MM.1S (cell line): ENCODE results near the gene HNRNPDL.

ENCODE experiments used
- DNase-seq: peaks from one replicate; pipeline ENCODE4 v3.0.0-alpha.2; 2015
- H2AFZ ChIP-seq: fragments of 300-600 bp; sonication (generic); 2 replicates; pipeline ENCODE4 v1.6.0; 2016; ENCODE audit warnings: antibody characterized with exemption, low read length
- H3F3A ChIP-seq: fragments of 300-600 bp; sonication (generic); 2 replicates; pipeline ENCODE4 v1.6.1; 2016; ENCODE audit warnings: mild to moderate bottlenecking, antibody characterized with exemption, low read length, moderate library complexity, mixed read lengths; ENCODE audit not compliant: insufficient read depth
- H3K27ac ChIP-seq: fragments of 300-600 bp; sonication (generic); 2 replicates; pipeline ENCODE4 v1.5.1; 2016; ENCODE audit warnings: mild to moderate bottlenecking, low read length
- H3K27me3 ChIP-seq: fragments of 300-600 bp; sonication (generic); replicated peaks from 2 replicates; pipeline ENCODE4 v1.6.0; 2016; ENCODE audit warnings: low read length; ENCODE audit not compliant: insufficient read depth
- H3K36me3 ChIP-seq: fragments of 300-600 bp; sonication (generic); replicated peaks from 2 replicates; pipeline ENCODE4 v1.6.1; 2016; ENCODE audit warnings: mild to moderate bottlenecking, low read length, mixed read lengths; ENCODE audit not compliant: insufficient read depth
- H3K4me1 ChIP-seq: fragments of 300-600 bp; sonication (generic); 2 replicates; pipeline ENCODE4 v1.6.1; 2016; ENCODE audit warnings: low read length, mixed read lengths
- H3K4me2 ChIP-seq: fragments of 300-600 bp; sonication (generic); 2 replicates; pipeline ENCODE4 v1.6.0; 2016; ENCODE audit warnings: low read depth, low read length
- H3K4me3 ChIP-seq: fragments of 300-600 bp; sonication (generic); 2 replicates; pipeline ENCODE4 v1.5.1; 2016; ENCODE audit warnings: low read length, mixed read lengths
- H3K79me2 ChIP-seq: fragments of 300-600 bp; sonication (generic); 2 replicates; pipeline ENCODE4 v1.6.1; 2016; ENCODE audit warnings: mixed run types, low read length, mixed read lengths
- H3K9ac ChIP-seq: fragments of 300-600 bp; sonication (generic); 2 replicates; pipeline ENCODE4 v1.6.1; 2016; ENCODE audit warnings: low read length, mixed read lengths
- H3K9me2 ChIP-seq: fragments of 300-600 bp; sonication (generic); replicated peaks from 2 replicates; pipeline ENCODE4 v1.6.1; 2016; ENCODE audit warnings: mild to moderate bottlenecking, low read length, mixed read lengths; ENCODE audit not compliant: insufficient read depth
- H3K9me3 ChIP-seq: fragments of 300-600 bp; sonication (generic); replicated peaks from 2 replicates; pipeline ENCODE4 v1.6.1; 2016; ENCODE audit warnings: mild to moderate bottlenecking, low read length, mixed read lengths; ENCODE audit not compliant: insufficient read depth
- H4K20me1 ChIP-seq: fragments of 300-600 bp; sonication (generic); 2 replicates; pipeline ENCODE4 v1.6.1; 2016; ENCODE audit warnings: mild to moderate bottlenecking, low read length, moderate library complexity, mixed read lengths; ENCODE audit not compliant: insufficient read depth
- EZH2 ChIP-seq: fragments of 300-600 bp; sonication (generic); optimal IDR thresholded peaks from 2 replicates; pipeline ENCODE3; 2017; ENCODE audit warnings: low read depth, mild to moderate bottlenecking, antibody characterized with exemption, low read length, mixed read lengths
- EZH2phosphoT487 ChIP-seq: fragments of 300-600 bp; sonication (generic); IDR thresholded peaks from 2 replicates; pipeline ENCODE4 v1.6.1; 2018; ENCODE audit warnings: antibody characterized with exemption, low read length
- TF ChIP-seq, protein P1 (sequence below): fragments of 300-600 bp; sonication (generic); IDR thresholded peaks from 2 replicates; pipeline ENCODE4 v1.5.1; 2016; ENCODE audit warnings: antibody characterized with exemption, low read length, mixed read lengths

The HNRNPDL gene

DNA sequence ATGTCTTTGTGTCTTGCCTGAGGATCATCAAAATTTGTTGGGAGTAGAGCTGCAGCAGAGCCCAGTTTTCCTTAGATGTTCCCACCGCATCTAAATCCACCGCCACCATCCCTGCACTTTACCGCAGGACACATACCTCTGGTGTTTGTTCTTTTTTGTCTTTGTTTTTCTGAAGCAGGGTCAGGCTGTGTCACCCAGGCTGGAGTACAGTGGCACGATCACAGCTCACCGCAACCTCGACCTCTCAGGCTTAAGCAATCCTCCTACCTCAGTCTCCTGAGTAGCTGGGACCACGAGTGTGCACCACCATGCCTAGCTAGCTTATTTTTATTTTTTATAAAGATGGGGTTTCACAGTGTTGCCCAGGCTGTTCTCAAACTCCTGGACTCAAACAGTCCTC lies 4.7 kb upstream of the HNRNPDL start:
- Histone ChIP-seq H3K4me3 (no peak overlapping the region), H3K9me2 (no peaks in the 10 kb centered on the region), H3K9ac (no peak overlapping the region), H3K27me3 (no peaks in the 10 kb centered on the region), H3K9me3 (no peaks in the 10 kb centered on the region), H3K27ac (no peak overlapping the region), H3K4me1 (peaks cover 6% of the 10 kb centered on the region; the same call in 1 of the 2 replicates), H3K4me2 (no peak overlapping the region), H3F3A (peaks cover 7% of the 10 kb centered on the region; the same call in 1 of the 2 replicates), H3K36me3 (peaks cover 4% of the 10 kb centered on the region; the same call in 1 of the 2 replicates), H3K79me2 (peaks cover 95% of the 10 kb centered on the region), H4K20me1 (peaks cover 40% of the 10 kb centered on the region), H2AFZ (no peak overlapping the region)
- DNase-seq, result no peak
- TF ChIP-seq, protein P1, sequence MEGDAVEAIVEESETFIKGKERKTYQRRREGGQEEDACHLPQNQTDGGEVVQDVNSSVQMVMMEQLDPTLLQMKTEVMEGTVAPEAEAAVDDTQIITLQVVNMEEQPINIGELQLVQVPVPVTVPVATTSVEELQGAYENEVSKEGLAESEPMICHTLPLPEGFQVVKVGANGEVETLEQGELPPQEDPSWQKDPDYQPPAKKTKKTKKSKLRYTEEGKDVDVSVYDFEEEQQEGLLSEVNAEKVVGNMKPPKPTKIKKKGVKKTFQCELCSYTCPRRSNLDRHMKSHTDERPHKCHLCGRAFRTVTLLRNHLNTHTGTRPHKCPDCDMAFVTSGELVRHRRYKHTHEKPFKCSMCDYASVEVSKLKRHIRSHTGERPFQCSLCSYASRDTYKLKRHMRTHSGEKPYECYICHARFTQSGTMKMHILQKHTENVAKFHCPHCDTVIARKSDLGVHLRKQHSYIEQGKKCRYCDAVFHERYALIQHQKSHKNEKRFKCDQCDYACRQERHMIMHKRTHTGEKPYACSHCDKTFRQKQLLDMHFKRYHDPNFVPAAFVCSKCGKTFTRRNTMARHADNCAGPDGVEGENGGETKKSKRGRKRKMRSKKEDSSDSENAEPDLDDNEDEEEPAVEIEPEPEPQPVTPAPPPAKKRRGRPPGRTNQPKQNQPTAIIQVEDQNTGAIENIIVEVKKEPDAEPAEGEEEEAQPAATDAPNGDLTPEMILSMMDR, result no peak
- TF ChIP-seq EZH2 (no peak), EZH2phosphoT487 (no peak)

DNA sequence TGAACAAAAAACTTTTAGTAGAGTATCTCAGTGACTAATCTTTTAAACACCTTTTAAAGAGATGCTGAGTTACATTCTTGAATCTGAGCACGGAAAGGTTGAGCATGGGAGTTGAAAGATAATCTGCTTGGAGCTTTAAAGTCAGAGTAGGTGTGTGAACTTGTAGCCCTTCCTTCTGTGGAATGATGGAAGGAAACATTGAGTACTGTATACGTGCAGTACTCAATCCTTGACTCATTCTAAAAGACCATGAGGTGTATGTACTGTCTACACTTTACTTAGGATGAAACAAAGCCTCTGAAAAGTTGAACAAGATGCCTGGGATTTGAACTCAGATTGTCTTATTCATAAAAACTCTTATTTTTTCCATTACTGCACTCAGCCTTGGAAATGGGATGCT lies 3.5 kb upstream of the HNRNPDL start:
- Histone ChIP-seq H3K4me2 (no peak overlapping the region), H3K27ac (no peak overlapping the region), H3K4me1 (peaks cover 6% of the 10 kb centered on the region; the same call in 1 of the 2 replicates), H3K4me3 (no peak overlapping the region), H3K36me3 (peaks cover 2% of the 10 kb centered on the region; the same call in 1 of the 2 replicates), H3K9me3 (no peaks in the 10 kb centered on the region), H3F3A (peaks cover 12% of the 10 kb centered on the region; the same call in 1 of the 2 replicates), H2AFZ (no peak overlapping the region), H3K9me2 (no peaks in the 10 kb centered on the region), H4K20me1 (peaks cover 32% of the 10 kb centered on the region), H3K9ac (no peak overlapping the region), H3K27me3 (no peaks in the 10 kb centered on the region), H3K79me2 (peaks cover 91% of the 10 kb centered on the region)
- TF ChIP-seq EZH2phosphoT487 (no peak), EZH2 (no peak)
- TF ChIP-seq, protein P1, result no peak
- DNase-seq, result no peak

DNA sequence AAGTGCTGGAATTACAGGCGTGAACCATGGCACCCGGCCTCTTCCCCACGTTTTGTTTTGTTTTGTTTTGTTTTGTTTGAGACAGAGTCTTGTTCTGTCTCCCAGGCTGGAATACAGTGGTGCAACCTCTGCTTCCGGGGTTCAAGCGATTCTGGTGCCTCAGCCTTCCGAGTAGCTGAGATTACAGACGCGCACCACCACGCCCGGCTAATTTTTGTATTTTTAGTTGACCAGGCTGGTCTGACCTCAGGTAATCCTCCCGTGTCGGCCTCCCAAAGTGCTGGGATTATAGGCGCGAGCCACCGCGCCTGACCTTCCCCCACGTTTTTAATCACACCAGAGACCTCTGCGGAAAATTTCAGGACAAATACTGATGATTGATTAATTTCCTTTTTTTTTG lies 2.3 kb upstream of the HNRNPDL start:
- Histone ChIP-seq H3K4me2 (no peak overlapping the region), H4K20me1 (peaks cover 43% of the 10 kb centered on the region), H3K4me3 (no peak overlapping the region)

More for the DNA sequence above, 2.3 kb upstream of the HNRNPDL start:
- Histone ChIP-seq H3K9me3 (no peaks in the 10 kb centered on the region), H3F3A (peaks cover 12% of the 10 kb centered on the region; the same call in 1 of the 2 replicates), H3K36me3 (no peaks in the 10 kb centered on the region; the same call in 1 of the 2 replicates), H3K9me2 (no peaks in the 10 kb centered on the region), H3K79me2 (peaks cover 91% of the 10 kb centered on the region), H3K4me1 (peaks cover 6% of the 10 kb centered on the region; the same call in 1 of the 2 replicates), H3K27me3 (no peaks in the 10 kb centered on the region), H2AFZ (no peak overlapping the region), H3K27ac (no peak overlapping the region), H3K9ac (no peak overlapping the region)
- TF ChIP-seq, protein P1, result no peak
- TF ChIP-seq EZH2phosphoT487, result no peak
- no peak for TF ChIP-seq EZH2
- DNase-seq, result no peak
